ENCODE measurements around the gene GRIN2A. TPM values are rescaled to one million over a fixed set of nuclear protein-coding genes. Genes with fewer than 3 reads are reported as not detected.

GRIN2A gene
- total and polyA plus RNA-seq, 2 of the 8 experiments (the other 6 are each of a cell fraction or from before 2014, with no cell fraction given), result 0.18 to 1.8 TPM

GRCh38 chr16:9953908-9954570, 228.2 kb downstream of the GRIN2A start:
- Histone ChIP-seq H2BK12ac (ENCODE audit: low read depth, low read length) (no peak overlapping the region), H3K23ac (ENCODE audit: insufficient read length) (no peak overlapping the region), H3K4me1 (replicated peaks in 1 of 4; ENCODE audit: control insufficient read depth in 3 of 4, insufficient read depth in 4 of 4, low read length in 3 of 4) (peaks cover 0 to 4% (median 0%) of the 10 kb centered on the region in 4 experiments; a peak in 3 of 7 replicates), H3K36me3 (ENCODE audit: control insufficient read depth in 2 of 4, insufficient read depth in 4 of 4, low read length in 3 of 4) (no peaks in the 10 kb centered on the region), H3K27ac (ENCODE audit: low read depth, low read length) (no peak overlapping the region), H2BK120ac (replicated peaks; ENCODE audit: low read depth, low read length) (no peak overlapping the region), H4K20me1 (replicated peaks in 1 of 2; ENCODE audit: control insufficient read depth in 1 of 2, insufficient read depth in 2 of 2, low read length in 2 of 2) (no peaks in the 10 kb centered on the region), H3K9me3 (ENCODE audit: insufficient read depth in 2 of 2, low read depth in 1 of 2, low read length in 1 of 2) (no peaks in the 10 kb centered on the region), H3K14ac (ENCODE audit: insufficient read length) (no peak overlapping the region), H2BK5ac (ENCODE audit: low read depth, low read length) (no peak overlapping the region), H2AK5ac (ENCODE audit: low read depth, low read length) (no peak overlapping the region), H3K79me1 (ENCODE audit: low read depth, low read length) (no peaks in the 10 kb centered on the region), H3K79me2 (ENCODE audit: control insufficient read depth in 1 of 2, insufficient read depth in 2 of 2, low read length in 2 of 2) (no peaks in the 10 kb centered on the region), H3K56ac (replicated peaks; ENCODE audit: insufficient read length, low read depth, low read length) (no peak overlapping the region), H4K91ac (replicated peaks; ENCODE audit: insufficient read length, low read length) (no peak overlapping the region), H3K4me2 (ENCODE audit: insufficient read depth in 1 of 2, low read depth in 2 of 2, low read length in 2 of 2) (no peak overlapping the region), H2AFZ (ENCODE audit: low read length) (no peak overlapping the region), H2BK15ac (ENCODE audit: low read length) (no peak overlapping the region), H3K18ac (ENCODE audit: extremely low read depth, low read length) (no peak overlapping the region), H4K8ac (ENCODE audit: extremely low read depth, insufficient read depth, low read length) (no peak overlapping the region), H3K4me3 (ENCODE audit: extremely low read depth in 1 of 4, insufficient read depth in 2 of 4, low read depth in 3 of 4, low read length in 4 of 4) (no peak overlapping the region), H3K27me3 (replicated peaks in 1 of 4; ENCODE audit: control insufficient read depth in 3 of 4, extremely low read depth in 1 of 4, insufficient read depth in 3 of 4, low read length in 3 of 4) (no peaks in the 10 kb centered on the region), H3K4ac (replicated peaks; ENCODE audit: insufficient read length, low read depth, low read length) (no peak overlapping the region), H2BK20ac (ENCODE audit: low read length) (no peak overlapping the region), H3K23me2 (ENCODE audit: low read depth, low read length) (peaks cover 8% of the 10 kb centered on the region; the same call in 1 of the 2 replicates), H3K9ac (replicated peaks in 1 of 4; ENCODE audit: extremely low read depth in 1 of 4, low read depth in 3 of 4, low read length in 3 of 4) (no peak overlapping the region), H4K5ac (ENCODE audit: insufficient read length, low read depth, low read length) (no peak overlapping the region)
- ChIA-PET CTCF (ENCODE audit: partially characterized antibody) (interaction anchor here (0.6 kb wide), 1 partner anchor 228 kb away, joined by 4 read pairs; the partner anchor contains the start of gene GRIN2A), POLR2A (ENCODE audit: partially characterized antibody) (interaction anchor here (1.1 kb wide), 1 partner anchor 11 kb away, joined by 4 read pairs; no protein-coding TSS in a partner anchor)
- FAIRE-seq (no peak), DNase-seq (ENCODE audit: low read depth in 1 of 2, low spot score in 2 of 2) (no peak)
- WGBS, 2 experiments (ENCODE audit: extremely low coverage in 1 of 2, insufficient coverage in 1 of 2, insufficient read length in 1 of 2, insufficient replicate concordance in 2 of 2, low coverage in 1 of 2, low lambda C conversion rate in 2 of 2, missing lambda C conversion rate in 1 of 2), result 79% methylated on average over 7 of the region's 7 CpGs; no CpG with 5 or more reads in 1 of the 2 experiments
- TF ChIP-seq EZH2 (IDR thresholded peaks at IDR 0.05; ENCODE audit: low read depth, low read length, severe bottlenecking), result no peak
- no peak for TF ChIP-seq ASH2L (IDR thresholded peaks at IDR 0.05; ENCODE audit: low read length)
- no peak for TF ChIP-seq FOSL1 (IDR thresholded peaks at IDR 0.05; ENCODE audit: insufficient read depth, low read depth, low read length)
- no peak for TF ChIP-seq ZNF274 (IDR thresholded peaks at IDR 0.05; ENCODE audit: borderline replicate concordance, extremely low read depth, low read length)
